Fibroblast of peridontal ligament (primary cell): ENCODE results near the gene SCMH1.
"Not testable (repeated sequence)": the region's sequence is repeated elsewhere in the genome, so short reads cannot be mapped to it uniquely, and the experiment has no call there.

Experiments used
- DNase-seq: peaks from one replicate; pipeline ENCODE4 v3.0.0-alpha.2; 2010; ENCODE audit errors: extremely low read depth

The SCMH1 gene

GRCh38 chr1:41249319-41249718, 7.2 kb upstream of the SCMH1 start:
- no peak for DNase-seq

DNA sequence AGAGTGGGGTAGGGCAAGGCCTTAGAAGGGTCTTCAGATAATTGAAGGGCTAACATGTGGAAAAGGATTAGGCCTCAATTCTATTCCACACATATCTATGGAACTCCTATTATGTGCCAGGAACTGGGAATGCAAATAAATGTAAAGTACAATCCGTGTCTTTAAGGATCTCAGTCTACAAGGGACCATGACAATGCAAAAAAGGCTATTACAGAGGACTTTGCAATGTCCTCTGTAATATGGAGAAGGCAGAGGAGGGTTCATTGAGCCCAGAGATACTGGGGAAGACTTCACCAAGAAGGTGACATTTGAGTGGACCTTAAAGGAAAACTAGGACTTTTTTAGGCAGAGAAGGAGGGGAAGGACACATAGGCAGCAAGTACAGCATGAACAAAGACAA, 4.5 kb upstream of the SCMH1 start:
- DNase-seq = no peak

GRCh38 chr1:41245659-41246058, 3.6 kb upstream of the SCMH1 start:
- DNase-seq = no peak

DNA sequence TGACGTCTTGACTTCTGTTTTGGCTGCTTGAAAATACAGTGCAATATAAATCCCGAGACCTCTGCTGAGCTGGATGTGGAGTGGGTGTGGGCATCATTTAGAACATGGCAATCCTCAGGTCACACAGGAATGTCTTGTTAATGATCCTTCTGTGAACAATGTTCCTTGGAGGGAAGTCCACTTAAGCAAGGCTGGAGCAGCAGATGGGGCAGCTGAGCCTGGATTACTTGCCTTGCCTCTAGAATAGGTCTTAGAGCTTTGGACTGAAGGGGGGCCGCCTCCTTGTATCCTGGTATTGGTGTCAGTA, 926 bp upstream of the SCMH1 start:
- DNase-seq = no peak

- DNase-seq = peak; percentile 15
Measured at GRCh38 chr1:41242342-41243078, 404 bp upstream of the SCMH1 start.

DNA sequence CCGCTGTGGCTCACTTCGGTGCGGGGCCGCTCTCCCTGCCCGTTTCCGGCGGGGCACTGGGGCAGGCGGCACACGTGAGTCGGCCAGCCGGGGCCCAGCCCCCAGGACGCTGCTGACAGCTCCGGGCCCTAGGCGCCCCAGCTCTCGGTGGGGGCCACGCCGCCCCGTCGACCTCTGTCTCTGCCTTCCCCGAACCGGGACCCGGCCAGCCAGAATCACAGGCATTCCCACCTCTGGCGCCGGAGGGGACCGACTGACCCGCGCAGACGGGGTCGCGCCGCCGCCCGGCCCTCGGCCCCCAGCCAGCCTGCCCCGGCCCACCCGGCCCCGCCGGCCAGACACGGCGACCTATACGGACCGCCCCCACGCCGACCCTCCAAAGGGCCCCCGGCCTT, 755 bp downstream of the SCMH1 start:
- no peak for DNase-seq

- DNase-seq = peak; percentile 42
Measured at GRCh38 chr1:41240781-41241353, 1.2 kb downstream of the SCMH1 start.

DNA sequence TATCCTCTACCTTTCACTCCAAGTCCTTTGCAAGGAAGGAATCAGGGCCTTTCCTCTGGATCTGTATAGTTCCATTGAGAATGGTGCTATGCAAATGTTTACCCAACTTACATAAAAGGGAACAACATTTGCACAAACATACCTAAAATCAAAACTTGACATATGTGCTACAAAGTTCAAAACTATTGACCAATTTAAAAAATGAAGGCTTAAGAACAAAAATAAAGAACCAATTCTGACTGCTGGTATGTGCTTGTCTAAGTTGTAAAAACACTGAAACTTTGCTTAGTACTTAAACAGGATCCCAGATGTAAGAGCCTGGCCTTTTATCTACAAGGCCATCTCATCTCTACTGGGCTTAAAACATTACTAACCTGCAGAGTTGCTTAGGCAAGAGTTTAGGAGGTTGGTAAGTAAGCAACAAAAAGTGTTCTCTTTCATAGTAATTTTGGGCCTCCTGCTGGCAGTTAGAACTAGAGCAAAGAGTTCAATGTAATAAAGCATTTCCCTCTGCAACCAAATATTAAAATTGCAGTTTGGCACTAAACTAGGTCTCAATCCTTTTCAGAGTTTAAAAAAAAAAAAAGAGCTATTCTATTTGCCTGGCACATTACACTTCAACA, 2.0 kb downstream of the SCMH1 start:
- DNase-seq = peak; percentile 80

- DNase-seq = no peak
Measured at GRCh38 chr1:41238311-41238988, 3.7 kb downstream of the SCMH1 start.

GRCh38 chr1:41236781-41237180, 5.3 kb downstream of the SCMH1 start:
- peak; percentile 8 for DNase-seq

GRCh38 chr1:41235893-41236292, 6.2 kb downstream of the SCMH1 start:
- DNase-seq = no peak

DNA sequence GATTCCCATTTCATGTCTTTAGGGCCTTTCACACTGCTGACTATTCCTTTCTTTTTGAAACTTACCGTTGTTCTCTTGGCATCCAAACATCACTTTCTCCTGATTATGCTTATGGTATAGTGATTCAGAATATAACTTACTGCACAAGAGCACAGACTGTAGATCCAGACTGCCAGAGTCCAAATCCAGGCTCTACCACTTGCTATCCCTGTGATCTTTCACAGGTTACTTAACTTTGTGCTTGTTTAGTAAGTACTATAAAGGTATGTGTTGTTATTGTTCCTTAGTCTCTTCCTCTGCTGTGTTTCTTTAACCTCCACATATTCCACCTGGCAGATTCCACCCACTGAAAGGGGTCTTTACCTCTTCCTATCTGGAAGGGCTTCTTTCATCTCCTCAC, 8.4 kb downstream of the SCMH1 start:
- no peak for DNase-seq

GRCh38 chr1:41232305-41232704, 9.8 kb downstream of the SCMH1 start:
- peak; percentile 10 for DNase-seq

DNA sequence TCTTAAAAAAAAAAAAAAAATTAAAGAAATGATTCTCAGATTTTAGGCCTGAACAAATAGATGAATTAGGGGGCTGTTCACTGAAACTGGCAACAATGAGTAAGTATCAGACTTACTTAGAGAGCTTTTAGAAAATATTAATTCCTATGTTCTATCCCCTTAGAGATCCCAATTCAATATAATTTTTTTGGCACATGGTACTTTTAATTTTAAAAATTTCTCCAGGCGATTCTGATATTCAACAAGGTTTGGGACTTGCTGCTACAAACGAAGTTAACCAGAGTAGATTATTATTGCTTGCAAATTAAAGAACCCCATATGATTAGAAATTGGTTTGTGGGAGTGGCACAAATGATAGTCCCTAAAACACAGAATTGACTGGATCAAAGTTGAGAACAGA, 11.4 kb downstream of the SCMH1 start:
- no peak for DNase-seq

DNA sequence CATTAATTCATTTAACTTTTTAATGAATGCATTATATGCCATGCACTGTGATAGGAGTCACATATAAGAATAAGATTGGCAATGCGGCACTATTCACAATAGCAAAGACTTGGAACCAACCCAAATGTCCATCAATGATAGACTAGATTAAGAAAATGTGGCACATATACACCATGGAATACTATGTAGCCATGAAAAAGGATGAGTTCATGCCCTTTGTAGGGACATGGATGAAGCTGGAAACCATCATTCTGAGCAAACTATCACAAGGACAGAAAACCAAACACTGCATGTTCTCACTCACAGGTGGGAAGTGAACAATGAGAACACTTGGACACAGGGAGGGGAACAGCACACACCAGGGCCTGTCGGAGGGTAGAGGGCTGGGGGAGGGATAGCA, 12.9 kb downstream of the SCMH1 start:
- DNase-seq = not testable (repeated sequence)

- DNase-seq = no peak
Measured at GRCh38 chr1:41226815-41227434, 15.2 kb downstream of the SCMH1 start.

- no peak for DNase-seq
Measured at GRCh38 chr1:41225495-41225894, 16.6 kb downstream of the SCMH1 start.

- no peak for DNase-seq
Measured at GRCh38 chr1:41222496-41222895, 19.6 kb downstream of the SCMH1 start.

- DNase-seq = no peak
Measured at GRCh38 chr1:41221995-41222394, 20.1 kb downstream of the SCMH1 start.

DNA sequence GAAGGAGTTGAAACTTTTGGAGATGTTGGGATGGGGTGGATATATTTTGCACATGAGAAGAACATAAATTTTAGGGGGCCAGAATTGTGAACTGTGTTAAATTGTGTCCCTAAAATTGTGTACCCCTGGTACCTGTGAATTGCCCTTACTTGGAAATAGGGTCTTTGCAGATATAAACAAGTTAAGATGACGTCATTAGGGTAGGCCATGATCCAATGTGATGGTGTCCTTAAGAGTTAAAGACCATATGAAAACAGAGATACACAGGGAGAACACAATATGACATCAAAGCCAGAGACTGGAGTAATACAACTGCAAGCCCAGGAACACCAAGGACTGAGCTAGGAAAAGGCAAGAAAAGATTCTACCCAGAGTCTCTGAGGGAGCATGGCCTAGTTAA, 24.0 kb downstream of the SCMH1 start:
- no peak for DNase-seq

- DNase-seq = no peak
Measured at GRCh38 chr1:41217441-41217840, 24.7 kb downstream of the SCMH1 start.

DNA sequence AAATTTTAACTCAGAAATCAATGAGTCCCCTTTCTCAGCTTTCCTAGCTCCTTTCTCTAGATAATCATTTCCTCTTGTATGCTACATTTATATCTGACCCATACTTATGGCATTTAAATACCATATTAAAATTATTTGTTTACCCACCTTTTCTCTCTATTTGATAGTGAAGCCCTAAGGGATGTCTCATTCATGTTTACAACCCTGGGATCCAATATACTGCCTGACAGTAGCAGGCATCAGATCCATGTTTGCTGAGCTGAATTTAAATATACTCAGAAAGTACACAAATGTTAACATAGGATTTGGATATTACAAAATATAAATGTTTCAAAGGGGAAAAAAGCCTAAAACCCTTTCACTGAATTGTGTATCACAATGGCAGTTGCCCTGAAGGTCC, 26.5 kb downstream of the SCMH1 start:
- DNase-seq = no peak

- no peak for DNase-seq
Measured at GRCh38 chr1:41213341-41213740, 28.8 kb downstream of the SCMH1 start.
